Measurements from ENCODE around the gene IHH. TPM values are rescaled to one million over a fixed set of nuclear protein-coding genes. Genes with fewer than 3 reads are reported as not detected.

The IHH gene
- total RNA-seq, 1 experiment from 2014 or later, result 0.11 TPM

GRCh38 chr2:219021591-219021990 lies 39.1 kb downstream of the IHH start:
- no peak for DNase-seq (ENCODE audit: low spot score)
- no peak overlapping the region for H3K27ac Mint-ChIP-seq
- no peaks in the 10 kb centered on the region for H3K9me3 Mint-ChIP-seq
- ChIA-PET POLR2A (no interaction called here), CTCF (interaction anchor here (1.4 to 7.0 kb wide), 2 partner anchors 8 to 52 kb away, joined by 4 to 56 read pairs; no protein-coding TSS in a partner anchor)
- H3K36me3 Mint-ChIP-seq, result no peaks in the 10 kb centered on the region
- TF ChIP-seq NR3C1 (CRISPR knock-in tag; conservative IDR thresholded peaks at IDR 0.05; ENCODE audit: low read depth) (no peak), ZNF121 (CRISPR knock-in tag; IDR thresholded peaks at IDR 0.05) (no peak), NR1H2 (CRISPR knock-in tag; IDR thresholded peaks at IDR 0.05) (no peak), TEAD4 (CRISPR knock-in tag; IDR thresholded peaks at IDR 0.05) (no peak), ZNF671 (CRISPR knock-in tag; IDR thresholded peaks at IDR 0.05) (no peak)
- TF ChIP-seq, protein P1, sequence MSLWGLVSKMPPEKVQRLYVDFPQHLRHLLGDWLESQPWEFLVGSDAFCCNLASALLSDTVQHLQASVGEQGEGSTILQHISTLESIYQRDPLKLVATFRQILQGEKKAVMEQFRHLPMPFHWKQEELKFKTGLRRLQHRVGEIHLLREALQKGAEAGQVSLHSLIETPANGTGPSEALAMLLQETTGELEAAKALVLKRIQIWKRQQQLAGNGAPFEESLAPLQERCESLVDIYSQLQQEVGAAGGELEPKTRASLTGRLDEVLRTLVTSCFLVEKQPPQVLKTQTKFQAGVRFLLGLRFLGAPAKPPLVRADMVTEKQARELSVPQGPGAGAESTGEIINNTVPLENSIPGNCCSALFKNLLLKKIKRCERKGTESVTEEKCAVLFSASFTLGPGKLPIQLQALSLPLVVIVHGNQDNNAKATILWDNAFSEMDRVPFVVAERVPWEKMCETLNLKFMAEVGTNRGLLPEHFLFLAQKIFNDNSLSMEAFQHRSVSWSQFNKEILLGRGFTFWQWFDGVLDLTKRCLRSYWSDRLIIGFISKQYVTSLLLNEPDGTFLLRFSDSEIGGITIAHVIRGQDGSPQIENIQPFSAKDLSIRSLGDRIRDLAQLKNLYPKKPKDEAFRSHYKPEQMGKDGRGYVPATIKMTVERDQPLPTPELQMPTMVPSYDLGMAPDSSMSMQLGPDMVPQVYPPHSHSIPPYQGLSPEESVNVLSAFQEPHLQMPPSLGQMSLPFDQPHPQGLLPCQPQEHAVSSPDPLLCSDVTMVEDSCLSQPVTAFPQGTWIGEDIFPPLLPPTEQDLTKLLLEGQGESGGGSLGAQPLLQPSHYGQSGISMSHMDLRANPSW (CRISPR knock-in tag; conservative IDR thresholded peaks at IDR 0.05; ENCODE audit: low read depth), result no peak
- no peaks in the 10 kb centered on the region; the same call in 1 of the 2 replicates for H3K27me3 Mint-ChIP-seq (ENCODE audit: low read depth)
- no peak overlapping the region for H3K4me3 Mint-ChIP-seq
- 0 out of 2 replicates have a peak, but pooled peaks cover 2% of the 10 kb centered on the region for H3K4me1 Mint-ChIP-seq
- no peak for ATAC-seq

DNA sequence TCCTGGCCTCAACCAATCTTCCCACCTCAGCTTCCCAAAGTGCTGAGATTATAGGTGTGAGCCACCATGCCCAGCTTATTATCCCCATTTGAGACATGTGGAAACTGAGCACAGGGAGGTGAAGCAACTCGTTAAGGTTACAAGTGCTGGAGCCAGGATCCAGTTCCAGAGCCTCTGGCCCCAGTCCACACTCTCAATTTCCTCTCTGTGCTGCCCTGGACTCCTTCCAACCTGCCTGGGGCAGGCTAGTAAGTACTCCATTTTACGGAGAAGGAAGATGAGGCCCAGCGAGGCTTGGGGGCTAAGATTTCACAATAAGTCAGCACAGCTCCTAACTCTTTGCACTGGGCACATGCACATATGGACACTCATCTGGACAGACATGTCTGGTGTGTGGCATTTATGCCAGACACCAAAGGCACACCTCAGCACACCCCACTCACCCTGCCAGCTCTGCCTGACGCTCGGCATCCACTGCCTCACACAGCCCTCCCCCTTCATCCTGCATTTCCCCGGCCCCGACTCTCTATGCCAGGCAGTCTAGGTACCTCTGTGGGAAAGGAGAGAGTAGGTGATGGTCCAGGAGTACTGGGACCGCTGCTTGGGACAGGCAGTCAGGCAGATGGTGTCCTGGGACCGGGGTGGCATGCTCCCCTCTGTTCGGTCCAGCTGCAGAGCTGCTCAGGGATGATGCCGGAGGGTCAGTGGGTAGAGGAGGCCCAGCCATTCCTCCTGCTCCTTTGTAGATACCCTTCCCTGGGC lies 39.9 kb downstream of the IHH start:
- CTCF ChIA-PET, result interaction anchor here (0.5 to 7.0 kb wide), 6 partner anchors 9 to 191 kb away, joined by 3 to 56 read pairs (median 4); no protein-coding TSS in a partner anchor
- POLR2A ChIA-PET, result no interaction called here
- DNase-seq (ENCODE audit: low spot score), result no peak
- no peak for ATAC-seq
- no peaks in the 10 kb centered on the region for H3K36me3 Mint-ChIP-seq
- no peak overlapping the region for H3K4me3 Mint-ChIP-seq
- no peaks in the 10 kb centered on the region for H3K9me3 Mint-ChIP-seq
- no peaks in the 10 kb centered on the region; the same call in 1 of the 2 replicates for H3K27me3 Mint-ChIP-seq (ENCODE audit: low read depth)
- H3K4me1 Mint-ChIP-seq, result 0 out of 2 replicates have a peak, but pooled peaks cover 2% of the 10 kb centered on the region
- no peak overlapping the region for H3K27ac Mint-ChIP-seq
- no peak for TF ChIP-seq PRRX2 (CRISPR knock-in tag; IDR thresholded peaks at IDR 0.05)
- no peak for TF ChIP-seq ZNF219 (CRISPR knock-in tag; IDR thresholded peaks at IDR 0.05; ENCODE audit: borderline replicate concordance)
- TF ChIP-seq ZNF138 (CRISPR knock-in tag; conservative IDR thresholded peaks at IDR 0.05), result no peak
- TF ChIP-seq ZMAT4 (CRISPR knock-in tag; IDR thresholded peaks at IDR 0.05), result no peak
- TF ChIP-seq CBFB (CRISPR knock-in tag; IDR thresholded peaks at IDR 0.05; ENCODE audit: low read depth), result no peak
- TF ChIP-seq ZNF232 (CRISPR knock-in tag; IDR thresholded peaks at IDR 0.05), result no peak
- TF ChIP-seq TEAD1 (CRISPR knock-in tag; IDR thresholded peaks at IDR 0.05), result no peak
- no peak for TF ChIP-seq ZNF121 (CRISPR knock-in tag; IDR thresholded peaks at IDR 0.05)
- TF ChIP-seq, protein P2, sequence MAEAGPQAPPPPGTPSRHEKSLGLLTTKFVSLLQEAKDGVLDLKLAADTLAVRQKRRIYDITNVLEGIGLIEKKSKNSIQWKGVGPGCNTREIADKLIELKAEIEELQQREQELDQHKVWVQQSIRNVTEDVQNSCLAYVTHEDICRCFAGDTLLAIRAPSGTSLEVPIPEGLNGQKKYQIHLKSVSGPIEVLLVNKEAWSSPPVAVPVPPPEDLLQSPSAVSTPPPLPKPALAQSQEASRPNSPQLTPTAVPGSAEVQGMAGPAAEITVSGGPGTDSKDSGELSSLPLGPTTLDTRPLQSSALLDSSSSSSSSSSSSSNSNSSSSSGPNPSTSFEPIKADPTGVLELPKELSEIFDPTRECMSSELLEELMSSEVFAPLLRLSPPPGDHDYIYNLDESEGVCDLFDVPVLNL (CRISPR knock-in tag; IDR thresholded peaks at IDR 0.05; ENCODE audit: borderline replicate concordance, low read depth), result no peak
- no peak for TF ChIP-seq NFYB (CRISPR knock-in tag; conservative IDR thresholded peaks at IDR 0.05; ENCODE audit: low read depth)
- no peak for TF ChIP-seq MYBL2 (CRISPR knock-in tag; IDR thresholded peaks at IDR 0.05)
- no peak for TF ChIP-seq ZNF423 (CRISPR knock-in tag; IDR thresholded peaks at IDR 0.05)
- TF ChIP-seq ETV6 (CRISPR knock-in tag; IDR thresholded peaks at IDR 0.05), result no peak
- TF ChIP-seq ATF1 (CRISPR knock-in tag; IDR thresholded peaks at IDR 0.05), result no peak
- TF ChIP-seq NFE2L1 (CRISPR knock-in tag; IDR thresholded peaks at IDR 0.05), result no peak
- TF ChIP-seq NR2C2 (CRISPR knock-in tag; IDR thresholded peaks at IDR 0.05), result no peak
- no peak for TF ChIP-seq ATF3 (CRISPR knock-in tag; conservative IDR thresholded peaks at IDR 0.05)
- no peak for TF ChIP-seq FOXK1 (CRISPR knock-in tag; IDR thresholded peaks at IDR 0.05)
- TF ChIP-seq USF1 (CRISPR knock-in tag; IDR thresholded peaks at IDR 0.05), result no peak
